Amniotic epithelial cell (primary cell): ENCODE measurements around the gene SEPTIN2.
"Not testable (repeated sequence)": the region's sequence is repeated elsewhere in the genome, so short reads cannot be mapped to it uniquely, and the experiment has no call there.

Experiments
- DNase-seq: peaks from one replicate; pipeline ENCODE4 v3.0.0-alpha.2; 2010; ENCODE audit warnings: low read depth

SEPTIN2 gene

GRCh38 chr2:241386519-241386918 lies 70.8 kb downstream of the SEPTIN2 start:
- peak; percentile 40 for DNase-seq

GRCh38 chr2:241389697-241390096 lies 74.0 kb downstream of the SEPTIN2 start:
- no peak for DNase-seq

- no peak for DNase-seq
These were observed 74.8 kb downstream of the SEPTIN2 start for GRCh38 chr2:241390301-241391206.

GRCh38 chr2:241391892-241392665 lies 76.4 kb downstream of the SEPTIN2 start:
- DNase-seq: peak; percentile 31

GRCh38 chr2:241392753-241393152 lies 77.0 kb downstream of the SEPTIN2 start:
- DNase-seq: not testable (repeated sequence)

GRCh38 chr2:241393524-241394196 lies 77.9 kb downstream of the SEPTIN2 start:
- DNase-seq: no peak

- not testable (repeated sequence) for DNase-seq
These were observed 81.1 kb downstream of the SEPTIN2 start for GRCh38 chr2:241396809-241397208.

- DNase-seq: no peak
These were observed 84.5 kb downstream of the SEPTIN2 start for GRCh38 chr2:241399941-241400922.
